ENCODE data around the gene CEMIP. TPM values are rescaled to one million over a fixed set of nuclear protein-coding genes. Genes with fewer than 3 reads are reported as not detected.

CEMIP gene
- polyA plus RNA-seq, 1 donor (not counting 4 experiments of a cell fraction or from before 2014, with no cell fraction given), result 2.3 TPM

GRCh38 chr15:80758130-80758745 is 20.9 kb upstream of the CEMIP start:
- TF ChIP-seq EZH2 (IDR thresholded peaks at IDR 0.05; ENCODE audit: low read length) (no peak), CTCF (optimal IDR thresholded peaks at IDR 0.05 in 1 of 3, IDR thresholded peaks at IDR 0.05 in 1 of 3, conservative IDR thresholded peaks at IDR 0.05 in 1 of 3; ENCODE audit: extremely low read depth in 1 of 3, insufficient read depth in 2 of 3, low read length in 3 of 3) (no peak)
- no peak for FAIRE-seq

GRCh38 chr15:80760960-80761359 is 18.2 kb upstream of the CEMIP start:
- Histone ChIP-seq H3K9ac (ENCODE audit: control insufficient read depth, extremely low read depth, insufficient read depth, low read length) (no peak overlapping the region), H3K9me1 (ENCODE audit: control insufficient read depth, extremely low read depth, insufficient read depth, low read length) (no peaks in the 10 kb centered on the region), H4K20me1 (ENCODE audit: control insufficient read depth, extremely low read depth, insufficient read depth, low read length) (no peaks in the 10 kb centered on the region), H3K9me3 (ENCODE audit: control insufficient read depth, low read depth, low read length) (no peaks in the 10 kb centered on the region), H3K36me3 (ENCODE audit: control insufficient read depth in 2 of 2, extremely low read depth in 1 of 2, insufficient read depth in 2 of 2, low read length in 2 of 2) (no peaks in the 10 kb centered on the region), H3K27ac (ENCODE audit: control insufficient read depth, insufficient read depth, low read length) (no peak overlapping the region), H3K4me1 (ENCODE audit: control insufficient read depth, extremely low read depth, insufficient read depth, low read length) (peaks cover 8% of the 10 kb centered on the region), H3K4me2 (ENCODE audit: control insufficient read depth, extremely low read depth, insufficient read depth, low read depth, low read length) (no peak overlapping the region), H3K27me3 (ENCODE audit: control insufficient read depth, extremely low read depth, insufficient read depth, low read length) (no peaks in the 10 kb centered on the region), H3K79me2 (ENCODE audit: control insufficient read depth, insufficient read depth, low read length) (no peaks in the 10 kb centered on the region), H3K4me3 (ENCODE audit: control insufficient read depth in 2 of 3, extremely low read depth in 1 of 3, insufficient read depth in 2 of 3, low read depth in 1 of 3, low read length in 3 of 3) (no peak overlapping the region), H2AFZ (ENCODE audit: control insufficient read depth, low read length) (no peak overlapping the region)
- DNase-seq (ENCODE audit: low read depth, low spot score), result no peak
- TF ChIP-seq EZH2 (IDR thresholded peaks at IDR 0.05; ENCODE audit: low read length), result no peak
- no peak for TF ChIP-seq CTCF (optimal IDR thresholded peaks at IDR 0.05 in 1 of 3, IDR thresholded peaks at IDR 0.05 in 1 of 3, conservative IDR thresholded peaks at IDR 0.05 in 1 of 3; ENCODE audit: extremely low read depth in 1 of 3, insufficient read depth in 2 of 3, low read length in 3 of 3)
- dilution Hi-C loops (cut with MboI; ENCODE audit: extremely low pct_ligation_motif_present, low sequenced_read_pairs), result no loop called here
- no peak for FAIRE-seq

More at GRCh38 chr15:80758130-80758745, 20.9 kb upstream of the CEMIP start:
- Histone ChIP-seq H3K27ac (ENCODE audit: control insufficient read depth, insufficient read depth, low read length) (no peak overlapping the region), H3K4me3 (ENCODE audit: control insufficient read depth in 2 of 3, extremely low read depth in 1 of 3, insufficient read depth in 2 of 3, low read depth in 1 of 3, low read length in 3 of 3) (no peak overlapping the region), H3K79me2 (ENCODE audit: control insufficient read depth, insufficient read depth, low read length) (no peaks in the 10 kb centered on the region), H4K20me1 (ENCODE audit: control insufficient read depth, extremely low read depth, insufficient read depth, low read length) (no peaks in the 10 kb centered on the region), H3K27me3 (ENCODE audit: control insufficient read depth, extremely low read depth, insufficient read depth, low read length) (no peaks in the 10 kb centered on the region), H3K4me1 (ENCODE audit: control insufficient read depth, extremely low read depth, insufficient read depth, low read length) (peaks cover 11% of the 10 kb centered on the region), H3K9me3 (ENCODE audit: control insufficient read depth, low read depth, low read length) (no peaks in the 10 kb centered on the region), H2AFZ (ENCODE audit: control insufficient read depth, low read length) (no peak overlapping the region), H3K4me2 (ENCODE audit: control insufficient read depth, extremely low read depth, insufficient read depth, low read depth, low read length) (no peak overlapping the region), H3K36me3 (ENCODE audit: control insufficient read depth in 2 of 2, extremely low read depth in 1 of 2, insufficient read depth in 2 of 2, low read length in 2 of 2) (peaks cover 8% of the 10 kb centered on the region in 2 experiments), H3K9me1 (ENCODE audit: control insufficient read depth, extremely low read depth, insufficient read depth, low read length) (no peaks in the 10 kb centered on the region), H3K9ac (ENCODE audit: control insufficient read depth, extremely low read depth, insufficient read depth, low read length) (no peak overlapping the region)
- DNase-seq (ENCODE audit: low read depth, low spot score), result no peak
- dilution Hi-C loops (cut with MboI; ENCODE audit: extremely low pct_ligation_motif_present, low sequenced_read_pairs), result no loop called here

All from keratinocyte (primary cell).